ENCODE measurements around the gene PIP5K1B. TPM values are rescaled to one million over a fixed set of nuclear protein-coding genes. Genes with fewer than 3 reads are reported as not detected.

Gene PIP5K1B
- total and polyA plus RNA-seq, 2 of the 13 experiments (the other 11 are each of a cell fraction or from before 2014, with no cell fraction given) = 15.8 to 17.5 TPM

GRCh38 chr9:69035438-69036308 lies 330.6 kb downstream of the PIP5K1B start, which contains the start of gene FXN (continued):
- TF ChIP-seq PAXIP1 (CRISPR knock-in tag; conservative IDR thresholded peaks at IDR 0.05) (no peak), NR3C1 (CRISPR knock-in tag; IDR thresholded peaks at IDR 0.05) (no peak), SAP130 (CRISPR knock-in tag; IDR thresholded peaks at IDR 0.05; ENCODE audit: low read depth) (peak; percentile 82), ZNF879 (CRISPR knock-in tag; IDR thresholded peaks at IDR 0.05) (no peak), ZKSCAN8 (CRISPR knock-in tag; IDR thresholded peaks at IDR 0.05; ENCODE audit: borderline replicate concordance) (peak; percentile 30), TGIF2 (CRISPR knock-in tag; IDR thresholded peaks at IDR 0.05) (no peak; the same call in none of the 2 replicates), ARNTL (CRISPR knock-in tag; IDR thresholded peaks at IDR 0.05) (0 out of 2 replicates have a peak, but pooled peaks have one; percentile 34), ZNF781 (CRISPR knock-in tag; IDR thresholded peaks at IDR 0.05; ENCODE audit: borderline replicate concordance, not compliant biosample characterization) (no peak), SRY (CRISPR knock-in tag; IDR thresholded peaks at IDR 0.05) (no peak), ZNF496 (CRISPR knock-in tag; IDR thresholded peaks at IDR 0.05; ENCODE audit: insufficient replicate concordance) (no peak), ZBTB49 (CRISPR knock-in tag; IDR thresholded peaks at IDR 0.05; ENCODE audit: borderline replicate concordance) (no peak), ZNF318 (CRISPR knock-in tag; IDR thresholded peaks at IDR 0.05) (no peak), ZNF672 (CRISPR knock-in tag; IDR thresholded peaks at IDR 0.05) (no peak), TEAD2 (CRISPR knock-in tag; IDR thresholded peaks at IDR 0.05) (no peak), GATA4 (IDR thresholded peaks at IDR 0.05; ENCODE audit: borderline replicate concordance, low read depth) (no peak)
